Muscle layer of colon (tissue), 2 donors: ENCODE data around the gene RAB35.

Experiments
- H3K27ac ChIP-seq: one replicate; pipeline ENCODE4 v1.7.0; 2013; ENCODE audit warnings: low read depth, mild to moderate bottlenecking, low read length, moderate library complexity
- H3K27me3 ChIP-seq, 2 donors: one replicate each; pipeline ENCODE4 v1.7.0; 2013; ENCODE audit warnings: low read length in 2 of 2, mild to moderate bottlenecking in 2 of 2; ENCODE audit not compliant: insufficient read depth in 2 of 2, control insufficient read depth in 1 of 2
- H3K36me3 ChIP-seq: one replicate; pipeline ENCODE4 v1.7.0; 2013; ENCODE audit warnings: mild to moderate bottlenecking, low read length; ENCODE audit not compliant: insufficient read depth
- H3K4me1 ChIP-seq: one replicate; pipeline ENCODE4 v1.7.0; 2013; ENCODE audit warnings: mild to moderate bottlenecking, low read length; ENCODE audit not compliant: insufficient read depth
- H3K4me3 ChIP-seq, 2 donors: one replicate each; pipeline ENCODE4 v1.7.0; 2013; ENCODE audit warnings: low read length in 2 of 2, low read depth in 1 of 2, mild to moderate bottlenecking in 1 of 2, moderate library complexity in 1 of 2
- H3K9ac ChIP-seq: one replicate; pipeline ENCODE4 v1.7.0; 2013; ENCODE audit warnings: low read length
- H3K9me3 ChIP-seq: one replicate; pipeline ENCODE4 v1.7.0; 2013; ENCODE audit warnings: mild to moderate bottlenecking, low read length
- donor health status: abdominal sarcoma.
- donor health status: Adenocarcinoma of cecum.

The RAB35 gene

DNA sequence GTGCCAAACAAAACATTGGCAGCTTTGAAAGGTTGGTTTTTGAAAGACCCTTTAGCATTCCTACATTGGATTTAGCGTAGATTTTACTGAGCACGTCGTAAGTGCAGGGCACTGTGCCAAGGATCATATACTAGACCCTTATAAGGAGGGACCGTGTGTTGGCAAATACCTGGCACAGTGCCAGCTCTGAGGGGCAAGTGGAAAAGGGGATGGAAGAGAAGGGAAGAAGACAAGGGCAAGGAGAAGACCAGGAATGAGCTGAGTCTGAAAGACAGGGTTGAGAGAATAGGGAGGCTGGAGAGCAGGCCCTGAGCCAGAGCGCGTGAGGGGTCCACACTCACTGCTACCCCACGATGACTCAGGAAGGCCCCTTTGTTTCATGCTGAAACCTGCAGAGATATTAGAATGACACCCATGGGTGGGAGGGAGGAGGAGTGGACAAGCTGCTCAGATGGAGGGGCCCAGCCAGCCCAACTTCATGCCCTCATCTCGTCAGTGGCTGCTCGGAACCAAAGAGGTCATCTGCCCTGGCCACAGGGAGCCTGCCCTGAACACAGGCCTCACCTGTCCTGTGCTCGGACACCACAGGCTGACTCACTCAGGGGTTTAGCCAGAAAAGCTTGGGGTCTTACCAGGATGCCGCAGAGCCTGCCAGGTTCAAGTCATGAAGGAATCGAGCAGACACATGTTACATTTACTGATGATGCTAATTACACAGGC lies 25.0 kb downstream of the RAB35 start:
- peaks cover 10% of the 10 kb centered on the region for H3K36me3 ChIP-seq
- no peak overlapping the region for H3K4me3 ChIP-seq
- no peak overlapping the region for H3K27ac ChIP-seq
- H3K4me1 ChIP-seq = peaks cover 20% of the 10 kb centered on the region
- no peaks in the 10 kb centered on the region for H3K27me3 ChIP-seq
- H3K9me3 ChIP-seq = no peaks in the 10 kb centered on the region
- H3K9ac ChIP-seq = no peak overlapping the region

DNA sequence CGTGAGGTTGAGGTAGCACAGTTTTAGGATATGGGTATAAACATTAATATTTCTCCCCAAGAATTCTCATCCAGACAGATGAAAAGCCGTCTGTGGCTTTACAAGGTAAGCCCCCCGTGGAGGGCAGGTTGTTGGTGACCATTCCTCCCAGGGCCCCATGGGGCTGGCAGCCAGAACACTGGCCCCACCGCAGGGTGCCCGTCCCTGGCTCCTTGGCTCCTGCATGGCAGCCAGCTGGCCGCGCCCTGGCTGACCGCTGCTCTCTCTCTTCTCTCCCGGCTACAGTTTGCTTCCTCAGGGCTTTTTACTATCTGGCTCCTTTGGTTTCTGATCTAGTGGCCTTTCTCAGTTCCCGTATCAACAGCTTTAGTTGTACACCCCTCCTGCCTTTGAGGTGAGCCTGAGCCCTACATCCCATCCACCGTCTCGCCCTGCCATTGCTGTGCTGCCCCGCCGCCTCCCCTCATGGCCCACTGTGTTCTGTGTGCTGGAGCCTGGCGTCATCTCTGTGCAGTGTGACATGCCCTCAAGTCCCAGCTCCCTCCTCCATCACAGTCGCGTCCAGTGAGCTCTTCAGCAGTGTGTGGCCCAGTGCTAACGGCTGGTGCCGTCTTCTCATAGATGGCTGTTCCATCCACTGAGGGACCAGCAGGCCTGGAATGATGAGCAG lies 25.8 kb downstream of the RAB35 start:
- Histone ChIP-seq H3K36me3 (peaks cover 3% of the 10 kb centered on the region), H3K9me3 (no peaks in the 10 kb centered on the region), H3K4me1 (peaks cover 25% of the 10 kb centered on the region), H3K4me3 (no peak overlapping the region), H3K27ac (no peak overlapping the region), H3K27me3 (no peaks in the 10 kb centered on the region), H3K9ac (no peak overlapping the region)

DNA sequence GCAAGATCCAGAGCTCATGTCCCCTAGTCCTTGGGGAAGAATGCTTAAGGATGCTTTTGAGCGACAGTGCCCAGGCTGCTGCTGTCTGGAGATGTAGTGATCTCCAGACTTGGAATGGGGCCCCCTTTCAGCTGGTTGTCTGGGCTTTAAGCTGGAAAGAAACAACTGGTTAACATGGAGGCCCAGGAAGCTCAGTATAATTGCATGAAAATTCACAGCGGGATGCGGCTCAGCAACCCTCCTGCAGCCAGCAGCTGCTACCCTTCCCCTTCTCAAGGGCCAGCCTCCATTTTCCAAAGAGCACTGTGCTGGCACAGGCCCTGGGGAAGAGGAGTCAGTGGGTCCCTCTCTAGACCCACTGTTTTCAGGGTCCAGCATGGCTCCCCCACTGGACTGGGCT lies 26.3 kb downstream of the RAB35 start:
- Histone ChIP-seq H3K27me3 (no peaks in the 10 kb centered on the region), H3K36me3 (no peaks in the 10 kb centered on the region), H3K9me3 (no peaks in the 10 kb centered on the region), H3K4me1 (peaks cover 24% of the 10 kb centered on the region), H3K27ac (no peak overlapping the region), H3K9ac (no peak overlapping the region), H3K4me3 (no peak overlapping the region)

GRCh38 chr12:120089796-120090195 lies 26.8 kb downstream of the RAB35 start:
- H3K4me3 ChIP-seq = no peak overlapping the region
- H3K27ac ChIP-seq = no peak overlapping the region
- H3K36me3 ChIP-seq = no peaks in the 10 kb centered on the region
- H3K9me3 ChIP-seq = no peaks in the 10 kb centered on the region
- H3K27me3 ChIP-seq = no peaks in the 10 kb centered on the region
- peaks cover 20% of the 10 kb centered on the region for H3K4me1 ChIP-seq
- H3K9ac ChIP-seq = no peak overlapping the region

DNA sequence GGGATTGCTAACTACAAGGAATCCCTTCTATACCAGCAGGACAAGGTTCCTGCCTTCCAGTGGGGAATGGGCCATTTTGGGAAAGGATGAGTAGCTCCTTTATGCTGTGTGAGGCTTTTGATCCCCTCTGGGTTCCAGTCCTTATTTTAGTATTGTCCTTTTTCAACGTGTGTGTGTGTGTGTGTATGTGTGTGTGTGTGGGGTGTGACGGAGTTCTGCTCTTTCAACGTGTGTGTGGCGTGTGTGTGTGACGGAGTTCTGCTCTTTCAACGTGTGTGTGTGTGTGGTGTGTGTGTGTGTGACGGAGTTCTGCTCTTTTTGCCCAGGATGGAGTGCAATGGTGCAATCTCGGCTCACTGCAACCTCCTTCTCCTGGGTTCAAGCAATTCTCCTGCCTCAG lies 27.4 kb downstream of the RAB35 start:
- Histone ChIP-seq H3K4me1 (peaks cover 15% of the 10 kb centered on the region), H3K27ac (no peak overlapping the region), H3K9ac (no peak overlapping the region)

DNA sequence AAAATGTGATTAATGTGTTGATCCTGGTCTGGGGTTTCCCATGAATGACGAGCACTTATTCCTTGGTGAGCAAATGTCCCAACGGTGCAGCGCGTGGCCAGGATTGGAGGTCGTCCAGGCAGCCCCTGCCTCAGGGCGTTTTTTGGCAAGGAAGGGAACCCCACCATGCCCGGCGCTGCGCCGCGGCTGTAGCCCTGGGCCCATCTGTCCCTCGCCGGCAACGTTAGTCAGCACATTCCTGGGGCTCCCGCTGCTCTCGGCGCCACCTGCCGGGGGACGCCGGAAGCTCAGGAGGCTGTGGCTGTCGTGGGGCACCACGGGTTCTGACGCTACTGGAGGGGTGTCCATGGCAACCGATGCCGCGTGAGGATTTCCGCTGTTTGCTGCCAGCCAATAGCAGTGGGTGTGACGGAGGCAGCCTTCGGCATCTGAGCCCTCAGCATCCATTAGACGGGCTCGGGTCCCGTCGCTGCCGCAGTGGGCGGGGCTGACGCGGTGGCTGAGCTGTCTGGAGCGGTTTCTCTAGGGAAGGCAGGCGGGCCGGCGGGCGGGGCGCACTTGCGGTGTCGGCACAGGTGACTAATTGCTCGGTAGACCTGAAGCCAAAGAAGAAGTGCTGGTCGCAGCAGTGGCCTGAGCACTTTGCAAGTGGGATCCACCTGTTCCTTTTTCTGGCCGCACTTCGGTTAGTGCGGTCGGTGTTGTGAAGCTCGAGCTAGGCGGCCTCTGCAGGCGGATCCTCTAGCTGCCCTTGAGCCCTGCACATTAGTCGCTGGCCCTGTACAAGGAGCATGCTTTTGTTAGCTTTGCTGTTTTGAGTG lies 29.5 kb downstream of the RAB35 start:
- peak overlapping the region; percentile 7 for H3K27ac ChIP-seq
- no peaks in the 10 kb centered on the region for H3K27me3 ChIP-seq
- H3K4me3 ChIP-seq = peak overlapping the region in 1 of 2 donors; percentile 67
- H3K9ac ChIP-seq = peak overlapping the region; percentile 57
- H3K36me3 ChIP-seq = no peaks in the 10 kb centered on the region
- peaks cover 15% of the 10 kb centered on the region for H3K4me1 ChIP-seq
- H3K9me3 ChIP-seq = no peaks in the 10 kb centered on the region

More for the DNA sequence above, 27.4 kb downstream of the RAB35 start:
- Histone ChIP-seq H3K9me3 (no peaks in the 10 kb centered on the region), H3K27me3 (no peaks in the 10 kb centered on the region), H3K36me3 (no peaks in the 10 kb centered on the region), H3K4me3 (no peak overlapping the region)

- H3K27me3 ChIP-seq = no peaks in the 10 kb centered on the region
- H3K4me3 ChIP-seq = peak overlapping the region in 1 of 2 donors; percentile 67
- H3K9me3 ChIP-seq = no peaks in the 10 kb centered on the region
- peak overlapping the region; percentile 57 for H3K9ac ChIP-seq
- H3K4me1 ChIP-seq = peaks cover 15% of the 10 kb centered on the region
- H3K36me3 ChIP-seq = no peaks in the 10 kb centered on the region
- H3K27ac ChIP-seq = peak overlapping the region; percentile 7
These were observed 30.5 kb downstream of the RAB35 start for GRCh38 chr12:120085920-120086645.

DNA sequence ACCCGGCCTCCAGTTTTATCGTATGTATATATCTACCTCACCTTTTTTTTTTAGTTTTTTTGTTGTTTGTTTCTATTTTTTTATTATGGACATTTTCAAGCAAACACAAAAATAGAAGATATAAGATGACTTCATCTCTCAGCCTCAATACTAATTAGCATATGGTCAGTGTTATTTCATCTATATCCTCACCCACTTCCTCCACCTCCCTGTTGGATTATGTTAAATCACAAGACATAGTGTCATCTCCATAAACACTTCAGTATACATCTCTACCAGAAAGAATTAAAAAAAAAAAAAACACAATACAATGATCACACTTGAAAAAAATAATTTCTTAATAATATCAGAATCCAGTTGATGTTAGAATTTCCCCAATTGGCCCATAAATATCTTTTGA lies 34.9 kb downstream of the RAB35 start:
- Histone ChIP-seq H3K4me1 (peaks cover 6% of the 10 kb centered on the region), H3K27ac (no peak overlapping the region), H3K9me3 (no peaks in the 10 kb centered on the region), H3K36me3 (no peaks in the 10 kb centered on the region), H3K9ac (no peak overlapping the region), H3K27me3 (no peaks in the 10 kb centered on the region), H3K4me3 (no peak overlapping the region)

DNA sequence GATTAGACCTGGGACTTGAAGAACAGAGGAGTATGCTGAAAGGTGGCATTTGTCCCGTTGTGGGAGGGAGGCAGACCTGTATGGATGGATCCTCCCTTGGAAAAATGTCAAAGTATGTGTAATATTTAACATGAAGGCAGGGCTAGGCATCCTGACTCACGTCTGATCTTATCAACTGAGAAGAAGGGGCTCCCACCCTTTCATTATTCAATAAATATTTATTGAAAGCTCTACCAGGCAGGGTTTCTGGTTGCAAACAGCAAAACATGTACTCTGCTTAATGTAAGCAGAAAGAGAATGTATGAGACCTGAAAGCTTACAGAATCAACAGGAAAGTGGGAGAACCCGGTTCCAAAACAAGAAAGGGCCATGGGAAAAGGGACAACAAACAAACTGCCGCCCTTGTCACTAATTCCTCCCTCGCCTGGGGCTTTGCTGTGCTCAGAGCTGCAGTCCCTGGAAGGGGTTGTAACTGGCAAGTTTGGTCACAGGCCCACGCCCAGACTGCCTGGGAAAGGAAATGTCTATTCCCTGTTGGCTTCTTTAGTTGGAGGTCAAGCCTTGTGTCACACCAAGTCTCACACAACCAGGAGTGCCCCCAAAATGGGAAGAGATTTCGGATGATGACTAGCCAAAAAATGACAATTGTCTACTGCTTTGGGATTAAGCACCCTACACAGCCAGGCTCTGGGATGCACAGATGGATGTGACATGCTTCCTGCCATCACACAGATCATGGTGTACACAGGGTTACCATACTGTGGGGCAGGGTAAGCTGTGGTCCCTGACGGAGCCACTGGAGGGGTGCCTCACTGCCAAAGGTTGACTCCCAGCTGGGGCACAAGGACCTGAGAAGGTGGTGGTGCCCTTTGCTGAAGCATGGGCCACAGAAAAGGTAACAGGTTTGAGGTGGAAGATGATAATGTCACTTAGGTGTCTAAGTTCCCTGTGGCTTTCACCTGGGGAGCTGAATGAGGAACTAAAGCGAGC lies 36.8 kb downstream of the RAB35 start:
- Histone ChIP-seq H3K27ac (no peak overlapping the region), H3K27me3 (no peaks in the 10 kb centered on the region), H3K9ac (no peak overlapping the region), H3K4me3 (no peak overlapping the region), H3K9me3 (no peaks in the 10 kb centered on the region), H3K4me1 (no peaks in the 10 kb centered on the region), H3K36me3 (no peaks in the 10 kb centered on the region)

GRCh38 chr12:120078868-120079267 lies 37.7 kb downstream of the RAB35 start:
- no peaks in the 10 kb centered on the region for H3K27me3 ChIP-seq
- H3K4me3 ChIP-seq = no peak overlapping the region
- no peaks in the 10 kb centered on the region for H3K4me1 ChIP-seq
- H3K27ac ChIP-seq = no peak overlapping the region
- H3K9ac ChIP-seq = no peak overlapping the region
- H3K36me3 ChIP-seq = no peaks in the 10 kb centered on the region
- no peaks in the 10 kb centered on the region for H3K9me3 ChIP-seq
